ENCODE results near the gene TNN.
"Not testable (repeated sequence)": the region's sequence is repeated elsewhere in the genome, so short reads cannot be mapped to it uniquely, and the experiment has no call there.

TNN gene, protein sequence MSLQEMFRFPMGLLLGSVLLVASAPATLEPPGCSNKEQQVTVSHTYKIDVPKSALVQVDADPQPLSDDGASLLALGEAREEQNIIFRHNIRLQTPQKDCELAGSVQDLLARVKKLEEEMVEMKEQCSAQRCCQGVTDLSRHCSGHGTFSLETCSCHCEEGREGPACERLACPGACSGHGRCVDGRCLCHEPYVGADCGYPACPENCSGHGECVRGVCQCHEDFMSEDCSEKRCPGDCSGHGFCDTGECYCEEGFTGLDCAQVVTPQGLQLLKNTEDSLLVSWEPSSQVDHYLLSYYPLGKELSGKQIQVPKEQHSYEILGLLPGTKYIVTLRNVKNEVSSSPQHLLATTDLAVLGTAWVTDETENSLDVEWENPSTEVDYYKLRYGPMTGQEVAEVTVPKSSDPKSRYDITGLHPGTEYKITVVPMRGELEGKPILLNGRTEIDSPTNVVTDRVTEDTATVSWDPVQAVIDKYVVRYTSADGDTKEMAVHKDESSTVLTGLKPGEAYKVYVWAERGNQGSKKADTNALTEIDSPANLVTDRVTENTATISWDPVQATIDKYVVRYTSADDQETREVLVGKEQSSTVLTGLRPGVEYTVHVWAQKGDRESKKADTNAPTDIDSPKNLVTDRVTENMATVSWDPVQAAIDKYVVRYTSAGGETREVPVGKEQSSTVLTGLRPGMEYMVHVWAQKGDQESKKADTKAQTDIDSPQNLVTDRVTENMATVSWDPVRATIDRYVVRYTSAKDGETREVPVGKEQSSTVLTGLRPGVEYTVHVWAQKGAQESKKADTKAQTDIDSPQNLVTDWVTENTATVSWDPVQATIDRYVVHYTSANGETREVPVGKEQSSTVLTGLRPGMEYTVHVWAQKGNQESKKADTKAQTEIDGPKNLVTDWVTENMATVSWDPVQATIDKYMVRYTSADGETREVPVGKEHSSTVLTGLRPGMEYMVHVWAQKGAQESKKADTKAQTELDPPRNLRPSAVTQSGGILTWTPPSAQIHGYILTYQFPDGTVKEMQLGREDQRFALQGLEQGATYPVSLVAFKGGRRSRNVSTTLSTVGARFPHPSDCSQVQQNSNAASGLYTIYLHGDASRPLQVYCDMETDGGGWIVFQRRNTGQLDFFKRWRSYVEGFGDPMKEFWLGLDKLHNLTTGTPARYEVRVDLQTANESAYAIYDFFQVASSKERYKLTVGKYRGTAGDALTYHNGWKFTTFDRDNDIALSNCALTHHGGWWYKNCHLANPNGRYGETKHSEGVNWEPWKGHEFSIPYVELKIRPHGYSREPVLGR (N-terminal part only)

DNA sequence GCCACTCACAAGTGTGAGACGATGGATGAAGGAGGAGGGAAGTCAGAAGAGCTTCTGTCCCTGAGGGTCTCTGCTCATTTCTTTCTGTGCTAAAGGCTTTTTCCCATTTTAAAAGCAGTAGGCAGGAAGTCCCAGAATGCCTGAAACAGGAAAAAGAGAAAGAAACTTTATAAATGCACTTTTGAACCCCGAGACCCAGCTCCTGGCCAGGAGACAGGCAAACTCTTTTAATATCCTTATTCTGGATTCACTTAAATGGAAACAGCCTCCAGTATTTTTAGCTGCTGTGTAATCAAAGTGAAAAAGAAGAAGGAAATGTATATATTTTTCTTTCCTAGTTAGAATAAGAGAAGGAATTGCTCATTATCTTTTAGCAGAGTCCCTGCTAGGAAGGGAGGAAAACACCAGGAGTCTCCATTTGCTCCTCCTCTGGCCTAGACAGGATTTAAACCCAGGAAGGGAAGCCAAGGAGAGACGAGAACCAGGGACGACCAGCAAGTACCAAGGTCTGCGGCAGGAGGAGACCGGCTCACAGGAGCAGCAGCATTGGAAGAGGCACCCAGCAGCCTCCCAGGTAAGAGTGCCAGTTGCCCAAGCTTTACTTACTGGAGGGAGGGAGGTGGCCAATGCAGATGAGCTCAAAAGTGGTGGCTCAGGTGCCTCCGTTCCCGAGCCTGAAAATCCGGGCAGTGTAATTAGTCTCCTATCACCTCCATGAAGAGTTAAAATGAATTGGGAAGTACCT, at the start of gene TNN:
Gene TNN (plus strand): TSS at position 472 of the 745 bp plus-strand sequence. CDS start 9,586 bp downstream, outside the sequence.
- DNase-seq (ENCODE audit: low read depth in 2 of 2) = no peak

DNA sequence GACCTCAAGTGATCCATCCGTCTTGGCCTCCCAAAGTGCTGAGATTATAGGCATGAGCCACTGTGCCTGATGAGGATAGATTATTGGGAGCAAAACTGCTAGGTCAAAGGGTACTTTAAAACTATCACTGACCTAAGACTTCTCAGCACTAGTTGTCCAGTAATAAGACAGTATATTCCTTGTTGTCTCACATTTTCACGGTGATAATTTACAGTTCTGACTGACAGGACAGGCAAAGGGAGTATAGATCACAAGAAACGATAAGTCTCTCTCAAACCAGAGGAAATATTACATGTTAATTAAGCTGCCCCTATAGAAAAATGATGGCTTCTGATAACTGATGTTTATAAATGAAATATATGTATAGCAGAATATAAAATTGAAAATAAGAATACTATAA, 48.1 kb upstream of the TNN start:
- no peak for DNase-seq (ENCODE audit: low read depth in 2 of 2)

DNA sequence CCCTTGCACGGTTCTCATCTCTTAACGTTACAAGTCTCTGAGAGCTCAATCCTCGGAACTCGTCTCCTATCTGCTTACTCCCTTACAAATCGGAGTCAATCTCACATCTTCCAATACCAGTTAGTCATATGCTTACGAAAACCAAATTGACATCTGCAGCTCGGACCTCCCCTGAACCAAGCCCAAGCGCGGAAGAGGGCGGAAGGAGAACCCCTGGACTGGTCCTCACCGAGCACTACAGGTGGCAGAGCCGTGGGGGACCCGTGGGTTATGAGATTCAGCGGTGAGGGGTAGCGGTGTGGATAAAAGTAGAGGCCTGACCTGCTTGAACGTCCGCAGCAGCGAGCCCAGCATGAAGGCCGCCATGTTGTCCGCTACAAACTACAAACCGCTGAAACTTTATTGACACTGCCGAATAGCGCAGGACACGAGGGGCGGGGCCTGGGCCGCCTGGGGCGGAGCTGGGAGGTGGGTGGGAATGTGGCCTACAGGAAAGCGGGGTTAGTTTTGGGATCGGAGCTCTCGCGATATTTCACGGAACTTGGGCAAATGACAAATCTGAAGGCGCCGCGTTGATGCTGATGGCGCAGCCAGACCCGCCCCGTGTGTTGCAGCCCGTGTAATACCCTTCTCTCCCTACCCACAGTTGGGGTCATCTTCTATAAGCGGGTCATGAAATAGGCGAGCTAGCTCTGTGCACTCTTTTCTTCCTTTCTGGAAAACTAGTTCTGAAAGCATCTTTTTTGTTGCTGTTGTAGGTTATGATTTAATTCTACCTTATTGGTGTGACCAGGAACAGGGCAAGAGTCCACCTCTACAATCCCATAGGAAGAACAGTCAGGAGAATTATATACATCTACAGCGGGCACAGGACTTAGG, 44.4 kb upstream of the TNN start, which contains the start of gene MRPS14:
Gene MRPS14 (minus strand): TSS at position 383 of the 879 bp plus-strand sequence. CDS start 17 bp downstream, at position 366.
- DNase-seq (ENCODE audit: low read depth in 2 of 2) = peak; percentile 96 to 98

DNA sequence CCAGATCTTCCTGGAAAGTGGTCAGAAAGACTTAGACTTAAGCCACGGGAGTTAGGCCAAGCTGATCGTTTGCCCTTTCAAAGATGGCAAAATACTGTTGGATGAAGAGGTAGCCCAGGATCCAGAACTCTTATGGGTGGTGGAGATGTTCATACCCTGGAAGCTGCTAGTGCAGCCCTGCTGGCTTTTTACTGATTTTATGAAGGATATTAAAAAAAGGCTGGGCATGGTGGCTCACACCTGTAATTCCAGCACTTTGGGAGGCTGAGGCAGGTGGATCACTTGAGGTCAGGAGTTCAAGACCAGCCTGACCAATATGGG, 43.8 kb upstream of the TNN start:
- DNase-seq (ENCODE audit: low read depth in 2 of 2) = not testable (repeated sequence)

DNA sequence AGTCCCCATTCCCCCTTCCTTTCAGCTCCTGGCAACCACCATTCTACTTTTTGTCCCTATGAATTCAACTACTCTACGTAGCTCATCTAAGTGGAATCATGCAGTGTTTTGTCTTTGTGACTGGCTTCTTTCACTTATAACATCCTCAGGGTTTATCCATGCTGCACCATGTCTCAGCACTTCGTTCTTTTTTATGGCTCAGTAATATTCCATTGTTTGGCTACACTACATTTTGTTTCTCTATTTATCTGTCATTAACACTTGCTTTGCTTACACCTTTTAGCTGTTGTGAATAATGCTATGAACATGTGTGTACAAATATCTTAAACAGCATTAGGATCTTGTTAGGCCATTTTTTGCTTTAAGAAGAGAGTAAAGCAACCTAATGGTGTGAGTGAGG, 42.9 kb upstream of the TNN start:
- no peak for DNase-seq (ENCODE audit: low read depth in 2 of 2)

DNA sequence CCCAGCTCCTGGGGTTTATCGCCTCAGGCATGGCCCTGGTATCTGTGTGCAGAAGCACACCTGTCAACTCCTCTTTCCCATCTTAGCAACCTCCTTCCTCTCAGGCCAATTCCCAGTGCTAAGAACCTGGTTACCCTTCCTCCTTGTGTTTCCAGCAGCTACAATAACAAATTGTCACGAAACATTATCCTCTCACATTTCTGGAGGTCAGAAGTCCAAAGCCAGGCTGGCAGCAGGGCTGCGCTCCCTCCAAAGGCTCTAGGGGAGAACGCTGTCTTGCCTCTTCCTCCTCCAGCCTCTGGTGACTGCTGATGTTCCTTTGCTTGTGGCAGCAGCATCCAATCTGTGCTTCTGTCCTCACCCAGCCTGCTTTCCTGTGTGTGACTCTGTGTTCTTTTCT, 33.7 kb upstream of the TNN start:
- DNase-seq (ENCODE audit: low read depth in 2 of 2) = no peak

DNA sequence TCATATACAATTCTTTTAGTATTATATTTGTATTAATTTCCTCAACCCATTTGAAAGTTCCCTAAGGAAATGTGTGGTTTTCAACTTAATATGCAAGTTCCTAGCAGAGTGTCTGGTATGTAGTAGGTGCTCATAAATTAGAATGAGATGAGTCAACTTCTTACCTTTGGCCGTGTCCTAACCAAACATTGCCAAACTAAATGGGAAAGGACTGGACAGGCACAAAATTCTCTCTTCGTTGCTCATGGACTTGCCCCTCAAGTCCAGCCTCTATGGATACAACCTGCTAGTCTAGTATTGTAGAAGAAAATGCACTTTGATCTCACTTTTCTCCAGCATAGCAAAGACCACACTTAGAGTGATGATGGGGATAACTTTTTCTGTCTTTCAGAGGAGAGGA, 32.9 kb upstream of the TNN start:
- no peak for DNase-seq (ENCODE audit: low read depth in 2 of 2)

DNA sequence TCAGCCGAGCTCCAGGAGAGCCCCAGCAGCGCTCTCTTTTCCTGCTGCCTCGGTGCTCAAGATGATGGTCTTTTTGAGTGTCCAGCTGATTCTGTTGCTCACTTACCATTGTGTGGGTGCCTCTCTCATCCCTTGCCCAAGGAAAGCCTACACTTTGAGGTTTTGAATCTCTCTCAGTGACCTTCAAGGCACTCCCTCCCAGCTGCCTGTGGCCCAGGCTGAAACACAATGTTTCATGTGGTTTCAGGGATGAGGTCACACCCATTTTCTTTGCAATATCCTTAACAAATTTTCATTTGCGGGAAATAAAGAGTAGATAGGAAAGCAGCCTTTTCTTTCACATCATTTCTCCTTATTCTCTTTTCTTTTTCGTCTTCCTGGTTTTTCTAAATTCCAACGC, 31.8 kb upstream of the TNN start:
- DNase-seq (ENCODE audit: low read depth in 2 of 2) = no peak

DNA sequence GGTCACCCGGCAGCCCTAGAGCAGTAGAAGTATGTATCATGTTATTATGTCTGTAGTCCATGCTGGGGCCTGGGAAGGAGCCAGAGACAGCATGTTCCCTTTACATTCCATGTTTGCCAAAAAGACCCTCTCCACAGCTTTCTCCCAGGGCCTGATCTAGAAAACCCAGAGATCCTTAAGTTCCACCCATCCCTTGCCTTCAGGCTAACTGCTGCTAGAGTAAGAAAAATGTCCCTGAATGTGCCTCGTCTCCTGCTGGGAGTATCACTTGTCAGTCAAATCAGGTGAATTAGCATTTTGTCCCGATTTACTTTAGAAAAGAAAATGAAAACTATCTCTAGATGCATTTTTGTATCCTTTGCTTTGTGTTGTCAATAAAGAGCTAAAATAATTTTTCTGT, 31.2 kb upstream of the TNN start:
- DNase-seq (ENCODE audit: low read depth in 2 of 2) = no peak

DNA sequence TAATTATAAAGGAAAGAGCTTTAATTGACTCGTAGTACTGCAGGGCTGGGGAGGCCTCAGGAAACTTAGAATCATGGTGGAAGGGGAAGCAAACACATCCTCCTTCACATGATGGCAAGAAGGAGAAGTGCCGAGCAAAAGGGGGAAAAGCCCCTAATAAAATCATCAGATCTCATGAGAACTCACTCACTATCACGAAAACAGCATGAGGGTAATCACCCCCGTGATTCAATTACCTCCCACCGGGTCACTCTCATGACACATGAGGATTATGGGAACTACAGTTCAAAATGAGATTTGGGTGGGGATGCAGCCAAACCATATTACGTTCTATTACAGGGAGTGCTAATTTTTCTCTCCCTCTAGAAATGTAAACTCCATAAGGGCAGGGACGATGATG, 30.2 kb upstream of the TNN start:
- no peak for DNase-seq (ENCODE audit: low read depth in 2 of 2)

DNA sequence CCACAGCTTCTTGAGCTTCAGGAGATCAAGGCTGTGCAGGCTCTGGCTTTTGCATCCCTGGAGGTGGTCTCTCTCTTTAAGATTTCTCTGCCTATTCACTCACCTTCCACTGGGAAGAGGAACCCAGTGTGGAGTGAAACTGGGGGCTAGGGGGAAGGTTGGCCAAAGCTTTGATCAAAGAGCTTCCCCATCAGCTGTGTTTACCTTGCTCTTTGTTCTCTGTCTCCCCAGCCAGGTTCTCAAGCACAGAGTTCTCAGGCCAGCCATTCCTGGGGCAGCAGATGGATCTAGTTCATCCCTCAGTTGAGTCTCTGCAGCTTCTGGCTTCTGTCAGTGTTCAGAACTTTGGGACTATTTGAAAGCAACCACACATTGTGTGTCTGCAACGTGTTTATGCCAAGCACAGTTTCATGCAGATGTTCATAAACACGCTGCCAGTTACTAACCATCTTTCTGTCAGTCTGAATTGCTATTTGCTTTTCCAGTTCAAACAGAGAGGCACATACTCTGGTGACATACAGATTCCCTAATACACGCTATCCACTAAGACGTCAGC, 27.2 kb upstream of the TNN start:
- DNase-seq (ENCODE audit: low read depth in 2 of 2) = no peak

DNA sequence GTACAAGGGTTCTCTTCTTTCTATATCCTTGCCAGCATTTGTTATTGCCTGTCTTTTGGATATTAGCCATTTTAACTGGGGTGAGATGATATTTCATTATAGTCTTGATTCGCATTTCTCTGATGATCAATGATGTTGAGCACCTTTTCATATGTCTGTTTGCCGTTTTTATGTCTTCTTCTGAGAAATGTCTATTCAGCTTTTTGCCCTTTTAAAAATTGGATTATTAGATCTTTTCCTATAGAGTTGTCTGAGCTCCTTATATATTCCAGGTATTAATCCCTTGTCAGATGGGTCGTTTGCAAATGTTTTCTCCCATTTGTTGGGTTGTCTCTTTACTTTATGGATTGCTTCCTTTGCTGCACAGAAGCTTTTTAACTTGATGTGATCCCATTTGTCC, 25.0 kb upstream of the TNN start:
- DNase-seq (ENCODE audit: low read depth in 2 of 2) = no peak

DNA sequence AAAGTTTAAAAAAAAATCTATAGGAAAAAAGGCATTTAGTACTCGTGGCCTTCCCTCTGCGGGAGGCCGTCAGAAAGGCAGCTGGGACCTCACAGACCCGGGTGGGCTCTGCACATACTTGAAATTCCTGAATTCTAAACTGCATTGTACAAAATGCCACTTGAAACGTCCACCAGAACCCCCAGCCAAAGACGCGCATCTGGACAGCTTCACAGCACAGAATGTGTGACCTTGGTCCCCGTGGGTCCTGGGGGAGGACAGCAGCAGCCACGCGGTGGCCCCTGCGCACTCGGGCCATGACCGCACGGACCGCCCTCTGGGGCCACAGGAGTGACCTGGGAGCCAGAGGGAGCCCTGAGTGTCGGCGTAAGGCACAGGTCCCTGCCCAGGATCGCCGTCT, 23.8 kb upstream of the TNN start:
- no peak for DNase-seq (ENCODE audit: low read depth in 2 of 2)

DNA sequence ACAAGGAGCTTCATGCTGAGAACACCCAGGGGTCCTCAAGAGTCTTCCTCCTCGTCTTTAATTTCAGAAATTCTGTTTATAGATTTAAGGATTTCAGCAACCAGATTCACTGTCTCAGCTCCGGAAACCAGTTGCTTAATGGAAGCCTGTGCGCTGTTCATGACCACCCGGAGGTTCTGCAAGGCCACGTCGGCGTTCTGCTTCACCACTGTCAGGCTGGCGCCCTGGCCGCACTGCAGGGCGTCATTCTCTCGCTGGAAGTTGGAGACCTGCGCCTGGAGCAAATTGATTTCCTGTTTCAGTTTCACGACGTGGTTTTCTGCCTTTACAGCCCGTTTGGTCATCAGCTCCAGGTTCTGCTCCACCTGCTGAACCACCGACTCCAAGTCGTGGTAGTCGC, 23.0 kb upstream of the TNN start:
- not testable (repeated sequence) for DNase-seq (ENCODE audit: low read depth in 2 of 2)

DNA sequence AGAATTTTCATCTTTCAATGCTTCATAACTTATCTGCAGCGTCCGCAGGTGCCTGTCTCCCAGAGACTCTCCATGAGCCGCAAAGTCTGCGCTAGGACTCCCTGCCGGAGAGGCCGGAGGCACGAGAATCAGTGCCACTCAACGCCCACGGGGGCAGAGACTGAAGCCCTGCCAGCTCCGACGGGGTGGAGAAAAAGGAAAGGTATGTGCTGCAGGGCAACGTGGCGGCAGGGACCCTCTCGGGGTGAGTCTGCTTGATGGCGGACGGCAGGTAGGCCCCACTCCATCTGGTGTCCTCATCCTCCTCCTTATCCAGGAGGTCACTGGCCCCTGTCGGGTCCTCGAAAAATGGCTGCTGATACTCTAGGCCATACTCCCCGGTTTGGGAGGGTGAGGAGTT, 22.5 kb upstream of the TNN start:
- no peak for DNase-seq (ENCODE audit: low read depth in 2 of 2)

DNA sequence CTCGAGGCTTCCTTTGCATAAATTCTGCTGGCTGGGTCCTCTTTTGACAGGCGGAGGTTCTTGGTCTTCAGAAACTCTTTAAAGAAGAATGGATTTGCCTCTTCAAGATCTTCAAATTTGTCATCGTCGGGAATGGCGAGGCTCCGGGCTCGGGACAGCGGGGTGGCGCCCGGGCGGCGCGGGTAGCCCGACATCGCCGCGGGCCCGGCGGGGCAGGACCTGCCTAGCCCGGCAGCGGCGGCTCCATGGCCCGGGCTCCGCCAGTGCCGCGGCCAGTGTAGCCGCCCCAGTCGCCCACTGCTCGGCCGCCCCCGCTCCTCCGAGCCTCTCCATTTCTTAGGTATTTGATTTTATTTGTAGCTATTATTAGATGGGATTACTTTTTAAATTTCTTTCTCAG, 22.1 kb upstream of the TNN start:
- no peak for DNase-seq (ENCODE audit: low read depth in 2 of 2)

DNA sequence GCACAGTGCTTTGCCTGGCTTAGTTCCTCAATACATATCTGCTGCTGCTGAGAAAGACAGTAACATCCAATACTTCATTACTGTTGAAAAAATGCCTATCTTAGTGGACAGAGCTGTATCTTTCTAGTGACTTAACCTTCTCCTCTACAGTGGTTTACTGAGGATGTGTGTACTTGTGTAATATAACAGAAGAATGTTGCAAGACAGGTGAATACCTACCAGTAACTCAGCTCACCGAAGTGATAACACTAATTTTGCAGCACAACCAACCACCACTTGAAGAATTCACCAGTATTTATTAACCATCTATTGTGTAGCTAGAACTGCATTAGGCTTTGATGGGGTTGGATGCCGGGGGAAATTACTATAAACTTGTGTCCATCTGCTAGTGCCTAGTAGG, 16.6 kb upstream of the TNN start:
- no peak for DNase-seq (ENCODE audit: low read depth in 2 of 2)

DNA sequence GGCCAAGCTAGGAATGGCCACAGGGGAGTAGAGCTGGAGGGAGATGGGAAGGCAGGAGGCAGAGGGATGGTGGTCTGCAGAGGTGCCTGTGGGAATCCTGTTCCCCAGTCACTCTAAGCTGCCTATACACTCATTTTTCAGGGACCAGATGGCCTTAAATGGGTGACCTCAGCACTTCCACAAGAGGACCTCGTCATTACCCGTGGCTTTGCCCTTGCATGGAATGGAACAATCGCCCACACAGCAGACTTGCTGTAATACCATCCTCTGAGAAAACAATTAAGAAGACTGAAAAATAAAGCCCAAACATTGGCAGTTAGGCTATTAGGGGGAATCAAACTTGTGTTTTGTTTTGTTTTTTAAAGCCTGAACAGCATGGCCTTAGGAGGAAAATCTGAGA, 12.9 kb upstream of the TNN start:
- DNase-seq (ENCODE audit: low read depth in 2 of 2) = no peak

DNA sequence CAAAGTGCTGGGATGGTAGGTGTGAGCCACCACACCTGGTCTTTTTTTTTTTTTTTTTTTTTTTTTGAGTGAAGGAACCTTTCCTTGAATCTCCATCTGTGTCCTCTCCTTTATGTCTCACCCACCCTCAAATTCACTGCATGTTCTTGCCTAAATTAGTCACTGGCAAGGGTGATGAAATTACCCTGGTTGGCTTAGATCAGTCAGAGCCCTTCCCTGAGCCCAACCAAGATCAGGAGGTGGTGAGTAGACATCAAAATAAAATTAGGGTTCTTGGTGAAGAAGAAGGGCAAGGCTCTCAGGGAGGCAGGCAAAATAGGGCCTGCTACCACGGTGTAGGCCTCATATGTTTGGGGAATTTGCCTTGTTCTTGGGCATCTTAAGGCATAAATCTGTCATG, 5.3 kb upstream of the TNN start:
- DNase-seq (ENCODE audit: low read depth in 2 of 2) = no peak

DNA sequence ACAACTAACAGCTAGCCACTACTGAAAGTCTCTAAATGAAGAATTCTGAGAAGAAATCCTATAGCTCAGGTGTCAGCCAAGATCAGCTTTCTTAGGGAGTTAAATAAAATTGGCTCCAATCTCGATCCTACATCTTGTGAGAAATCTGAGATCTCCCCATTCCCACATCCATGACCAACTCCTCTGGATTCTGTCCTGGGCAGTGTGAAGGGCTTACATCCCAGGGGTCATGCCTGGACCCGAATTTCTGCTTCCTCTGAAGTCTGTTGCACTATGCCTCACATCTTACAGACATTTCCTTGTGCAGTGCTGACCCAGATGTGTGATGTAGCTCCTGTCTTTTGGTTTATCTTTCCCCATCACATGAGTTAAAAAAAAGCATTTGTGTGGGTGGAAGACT, 4.8 kb upstream of the TNN start:
- DNase-seq (ENCODE audit: low read depth in 2 of 2) = no peak

All from activated CD8-positive, alpha-beta memory T cell treated with anti-CD3 and anti-CD28 coated beads for 4 hours (primary cell).